Activated CD4-positive, alpha-beta T cell treated with anti-CD3 and anti-CD28 coated beads for 4 hours (primary cell): Measurements from ENCODE around the gene CARD14.
A peak's percentile ranks its signal among the peaks of the same experiment; 100 is the strongest.
"Not testable (repeated sequence)": the region's sequence is repeated elsewhere in the genome, so short reads cannot be mapped to it uniquely, and the experiment has no call there.

Experiments
- DNase-seq, 2 donors: peaks; one replicate each; pipeline ENCODE4 v3.0.0-alpha.2; 2020

CARD14 gene

GRCh38 chr17:80227666-80228065 lies 57.8 kb downstream of the CARD14 start:
- no peak for DNase-seq

- DNase-seq: no peak
Measured at GRCh38 chr17:80228477-80228876, 58.6 kb downstream of the CARD14 start.

- DNase-seq: no peak
Measured at GRCh38 chr17:80229011-80229410, 59.2 kb downstream of the CARD14 start.

GRCh38 chr17:80232438-80232837 lies 62.6 kb downstream of the CARD14 start:
- no peak for DNase-seq

- DNase-seq: no peak
Measured at GRCh38 chr17:80233202-80233601, 63.4 kb downstream of the CARD14 start.

GRCh38 chr17:80236911-80237310 lies 67.1 kb downstream of the CARD14 start:
- DNase-seq: no peak

- no peak for DNase-seq
Measured at GRCh38 chr17:80237386-80237785, 67.6 kb downstream of the CARD14 start.

GRCh38 chr17:80242505-80242904 lies 72.7 kb downstream of the CARD14 start:
- DNase-seq: no peak

GRCh38 chr17:80243526-80244433 lies 74.0 kb downstream of the CARD14 start:
- no peak for DNase-seq

GRCh38 chr17:80244448-80244847 lies 74.6 kb downstream of the CARD14 start:
- DNase-seq: not testable (repeated sequence)

GRCh38 chr17:80244871-80245509 lies 75.2 kb downstream of the CARD14 start:
- DNase-seq: no peak

GRCh38 chr17:80245566-80246265 lies 75.9 kb downstream of the CARD14 start:
- DNase-seq: no peak

- no peak for DNase-seq
Measured at GRCh38 chr17:80246266-80246681, 76.4 kb downstream of the CARD14 start.

- no peak for DNase-seq
Measured at GRCh38 chr17:80246726-80247125, 76.9 kb downstream of the CARD14 start.

- no peak for DNase-seq
Measured at GRCh38 chr17:80247561-80247960, 77.7 kb downstream of the CARD14 start.

- no peak for DNase-seq
Measured at GRCh38 chr17:80248001-80248893, 78.4 kb downstream of the CARD14 start.

GRCh38 chr17:80248894-80249710 lies 79.3 kb downstream of the CARD14 start:
- DNase-seq: no peak

GRCh38 chr17:80251966-80252365 lies 82.1 kb downstream of the CARD14 start:
- DNase-seq: no peak

GRCh38 chr17:80252871-80253270 lies 83.0 kb downstream of the CARD14 start:
- peak; percentile 89 to 94 for DNase-seq

- no peak for DNase-seq
Measured at GRCh38 chr17:80253631-80254395, 84.0 kb downstream of the CARD14 start.
